GM12872 (cell line): ENCODE data around the gene CABLES1.

ENCODE experiments used
- TF ChIP-seq, protein P1 (sequence below): IDR thresholded peaks from 3 replicates; pipeline ENCODE4 v1.5.1; 2011; ENCODE audit warnings: low read depth, mild to moderate bottlenecking, low read length, moderate library complexity; ENCODE audit not compliant: insufficient read depth

Gene CABLES1

DNA sequence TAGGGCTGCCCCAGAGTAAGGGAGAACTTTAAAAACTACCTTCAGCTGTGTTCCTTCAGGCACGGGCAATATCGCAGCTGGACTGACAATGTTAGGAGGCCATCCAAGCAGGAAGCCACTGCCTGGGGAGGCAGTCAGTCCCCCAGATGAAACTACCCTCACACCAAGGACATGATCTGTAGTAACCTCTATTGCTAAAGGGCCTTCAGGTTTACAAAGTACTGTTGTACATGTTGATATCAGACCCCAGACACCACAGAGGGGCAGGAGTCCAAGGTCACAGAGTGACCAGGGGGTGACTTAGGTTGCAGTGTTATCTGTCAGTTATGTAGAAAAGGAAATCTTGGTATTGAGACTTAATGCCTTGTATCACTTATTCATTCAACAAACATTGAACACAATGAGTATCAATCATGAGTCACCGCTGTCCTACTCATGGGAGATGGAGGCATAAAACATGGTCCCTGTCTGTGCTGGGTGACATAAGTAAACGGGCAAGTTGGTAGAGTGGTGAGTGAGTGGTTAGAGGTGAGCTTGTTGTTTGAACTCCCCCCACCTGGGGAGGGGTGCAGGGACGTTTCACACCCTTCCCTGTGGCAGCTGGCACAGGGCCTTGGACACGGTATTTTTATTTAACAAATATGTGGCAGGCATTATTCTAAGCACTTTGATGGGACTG lies 7.1 kb downstream of the CABLES1 start:
- TF ChIP-seq, protein P1, sequence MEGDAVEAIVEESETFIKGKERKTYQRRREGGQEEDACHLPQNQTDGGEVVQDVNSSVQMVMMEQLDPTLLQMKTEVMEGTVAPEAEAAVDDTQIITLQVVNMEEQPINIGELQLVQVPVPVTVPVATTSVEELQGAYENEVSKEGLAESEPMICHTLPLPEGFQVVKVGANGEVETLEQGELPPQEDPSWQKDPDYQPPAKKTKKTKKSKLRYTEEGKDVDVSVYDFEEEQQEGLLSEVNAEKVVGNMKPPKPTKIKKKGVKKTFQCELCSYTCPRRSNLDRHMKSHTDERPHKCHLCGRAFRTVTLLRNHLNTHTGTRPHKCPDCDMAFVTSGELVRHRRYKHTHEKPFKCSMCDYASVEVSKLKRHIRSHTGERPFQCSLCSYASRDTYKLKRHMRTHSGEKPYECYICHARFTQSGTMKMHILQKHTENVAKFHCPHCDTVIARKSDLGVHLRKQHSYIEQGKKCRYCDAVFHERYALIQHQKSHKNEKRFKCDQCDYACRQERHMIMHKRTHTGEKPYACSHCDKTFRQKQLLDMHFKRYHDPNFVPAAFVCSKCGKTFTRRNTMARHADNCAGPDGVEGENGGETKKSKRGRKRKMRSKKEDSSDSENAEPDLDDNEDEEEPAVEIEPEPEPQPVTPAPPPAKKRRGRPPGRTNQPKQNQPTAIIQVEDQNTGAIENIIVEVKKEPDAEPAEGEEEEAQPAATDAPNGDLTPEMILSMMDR = no peak

DNA sequence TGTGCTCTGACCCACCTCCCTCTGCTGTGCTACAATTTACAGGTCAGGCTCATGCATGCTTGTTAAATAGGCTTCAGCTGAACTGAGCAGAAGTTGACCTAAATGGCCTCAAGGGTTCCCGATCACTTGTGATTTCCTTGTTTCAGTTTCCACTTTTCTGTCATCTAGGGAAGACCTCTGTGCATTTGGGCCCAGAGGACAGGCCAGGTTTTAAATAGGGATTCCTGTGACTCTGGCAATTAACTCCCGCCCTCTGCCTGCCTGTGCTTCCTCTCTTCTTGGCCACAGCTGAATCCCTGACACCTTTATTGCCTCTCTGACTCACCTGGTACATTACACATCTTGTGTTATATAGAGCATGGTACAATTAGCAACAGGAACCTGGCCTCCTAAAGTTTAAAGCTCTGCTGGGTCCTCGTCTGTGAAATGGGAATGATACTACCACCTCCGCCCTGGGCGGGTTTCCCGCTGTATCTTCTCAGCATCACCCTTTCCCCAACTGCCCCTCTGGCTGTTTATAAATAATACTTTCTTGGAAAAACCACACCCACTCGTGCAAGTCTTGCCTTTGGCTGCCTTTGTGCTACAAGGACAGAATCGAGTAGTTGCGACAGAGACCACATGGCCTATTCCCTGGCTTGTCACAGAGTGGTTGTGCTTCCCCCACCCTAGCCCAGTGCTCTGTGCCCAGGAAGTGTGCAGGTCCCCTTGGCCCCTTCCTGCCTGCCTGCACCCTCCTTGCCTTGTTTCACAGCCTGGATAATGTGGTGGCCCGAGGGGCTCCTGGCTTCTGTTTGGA lies 7.9 kb downstream of the CABLES1 start:
- TF ChIP-seq, protein P1 = no peak

DNA sequence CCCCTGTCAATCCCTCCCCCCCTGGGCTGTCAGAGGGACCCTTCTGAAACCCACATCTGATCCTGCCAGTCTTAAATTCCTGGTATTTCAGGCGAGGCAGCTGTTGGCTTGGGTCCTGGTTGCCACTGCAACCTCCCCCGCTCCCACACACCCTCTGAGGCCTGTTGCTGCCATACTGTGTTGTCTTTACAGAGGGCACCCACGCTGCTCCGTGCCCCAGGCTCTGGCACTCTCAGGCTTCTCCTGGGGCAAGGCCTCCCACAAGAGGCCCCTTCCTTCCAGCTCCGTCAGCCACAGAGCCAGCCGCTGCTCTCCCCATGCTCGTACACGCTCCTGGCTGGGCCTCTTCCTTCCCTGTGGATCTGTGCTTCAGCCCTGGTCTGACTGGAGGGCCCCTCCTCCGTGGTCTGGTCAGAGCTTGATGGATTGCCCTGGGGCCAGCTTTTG lies 8.6 kb downstream of the CABLES1 start:
- TF ChIP-seq, protein P1 = no peak

DNA sequence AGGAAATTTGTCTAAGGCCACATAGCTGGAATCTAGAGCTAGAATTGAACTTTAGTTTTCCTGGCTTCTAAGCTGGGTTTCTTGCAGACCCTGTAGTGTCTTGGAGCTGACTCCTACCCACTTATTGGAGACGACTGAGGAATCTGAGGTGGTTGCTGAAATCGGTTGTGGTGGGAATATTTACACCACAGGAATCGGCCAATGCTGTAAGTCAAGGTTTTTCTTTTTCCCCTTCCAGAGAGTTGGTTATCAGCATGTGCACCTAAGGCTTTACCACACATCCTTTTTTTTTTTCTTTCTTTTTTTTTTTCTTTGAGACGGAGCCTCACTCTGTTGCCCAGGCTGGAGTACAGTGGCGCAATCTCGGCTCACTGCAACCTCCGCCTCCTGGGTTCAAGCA lies 9.4 kb downstream of the CABLES1 start:
- TF ChIP-seq, protein P1 = no peak

DNA sequence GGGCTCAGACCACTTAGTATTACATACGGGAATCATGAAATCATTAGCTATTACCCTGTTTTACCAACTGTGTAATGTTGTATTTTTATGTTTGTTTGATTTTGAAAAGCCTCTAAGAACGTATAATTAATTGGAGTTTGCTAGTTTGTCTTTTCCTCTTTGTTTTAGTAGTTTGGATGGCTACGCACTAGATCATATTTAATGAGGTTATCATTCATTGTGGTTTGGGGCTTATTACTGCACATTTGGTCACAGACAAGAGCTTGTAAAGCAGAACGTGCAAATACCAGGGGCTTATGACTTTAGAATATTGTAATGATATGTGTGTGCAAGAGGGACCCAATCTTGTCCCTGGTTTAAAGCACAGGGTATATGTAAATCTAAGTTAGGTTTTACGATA lies 10.3 kb downstream of the CABLES1 start:
- TF ChIP-seq, protein P1 = no peak

DNA sequence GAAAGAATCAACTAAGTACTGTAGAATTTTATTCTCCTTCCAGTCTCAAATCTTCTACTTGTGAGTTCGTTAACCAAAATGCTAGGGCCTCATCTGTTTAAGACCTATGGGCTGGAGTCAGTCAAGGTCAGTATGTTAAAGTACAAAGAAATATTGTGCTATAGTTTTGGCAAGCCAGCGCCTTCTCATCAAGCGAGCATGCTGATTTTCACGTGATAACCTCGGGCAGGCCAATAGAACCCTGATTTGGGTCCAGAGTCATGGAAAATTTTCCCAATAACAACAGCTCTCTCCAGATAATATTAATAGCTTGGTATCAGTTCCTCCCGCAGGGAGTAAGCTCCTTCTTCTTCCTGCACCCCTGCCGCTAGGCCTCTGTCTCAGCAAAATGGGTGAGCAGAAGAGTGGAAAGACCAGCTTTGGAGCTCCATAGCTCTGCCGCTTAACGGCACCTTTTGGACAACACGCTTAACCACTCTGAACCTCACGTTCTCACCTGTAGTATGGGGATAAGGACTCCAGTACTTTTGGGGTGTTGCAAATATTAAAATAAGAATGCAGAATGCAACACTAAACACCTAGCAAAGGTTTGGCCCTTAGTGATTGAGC lies 11.7 kb downstream of the CABLES1 start:
- TF ChIP-seq, protein P1 = no peak

DNA sequence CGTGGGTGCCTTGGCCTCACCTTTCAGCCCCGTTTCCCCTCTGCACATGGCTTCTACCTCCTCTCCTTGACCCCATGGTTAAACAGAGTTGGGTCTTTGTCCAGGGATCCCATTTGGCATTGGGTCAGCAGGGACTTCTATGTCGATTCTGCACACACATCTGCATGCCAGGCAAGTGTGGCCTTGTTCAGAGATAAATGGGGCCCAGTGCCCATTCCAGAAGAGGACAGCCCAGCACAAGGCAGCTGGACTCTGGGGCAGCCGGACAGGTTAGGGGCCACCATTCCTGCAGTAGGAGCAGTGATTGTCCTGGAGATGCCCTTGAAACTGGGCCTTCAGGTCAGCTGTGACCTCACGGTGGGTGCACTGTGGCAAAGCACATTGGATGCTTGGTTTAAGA lies 13.1 kb downstream of the CABLES1 start:
- TF ChIP-seq, protein P1 = no peak
